Measurements from ENCODE around the gene USP21. TPM values are rescaled to one million over a fixed set of nuclear protein-coding genes. Genes with fewer than 3 reads are reported as not detected.

The USP21 gene
- total and polyA plus RNA-seq, 9 of the 15 experiments (the other 6 are each of a cell fraction or from before 2014, with no cell fraction given), result 4.9 to 52.4 (median 21.6) TPM

GRCh38 chr1:161114556-161114955, 44.7 kb upstream of the USP21 start:
- intact Hi-C loops (cut with micrococcal nuclease) (no loop called here), in situ Hi-C loops (cut with MboI) (no loop called here)
- no peaks in the 10 kb centered on the region; the same call in 1 of the 2 replicates for H4K20me1 ChIP-seq (replicated peaks; ENCODE audit: control insufficient read depth, insufficient read depth, low read length)
- no peak for ATAC-seq
- TF ChIP-seq PHTF2 (CRISPR knock-in tag; IDR thresholded peaks at IDR 0.05) (no peak), ZNF75A (CRISPR knock-in tag; IDR thresholded peaks at IDR 0.05) (no peak), MCM5 (IDR thresholded peaks at IDR 0.05; ENCODE audit: low read depth) (no peak), ESRRA (IDR thresholded peaks at IDR 0.05; ENCODE audit: borderline replicate concordance, low read depth) (no peak), KLF6 (CRISPR knock-in tag; IDR thresholded peaks at IDR 0.05; ENCODE audit: borderline replicate concordance) (no peak), MAFK (IDR thresholded peaks at IDR 0.05; ENCODE audit: low read length) (no peak), MCM3 (IDR thresholded peaks at IDR 0.05) (no peak), ETS1 (conservative IDR thresholded peaks at IDR 0.05; ENCODE audit: control insufficient read depth, low read depth, low read length) (no peak), NR2C1 (IDR thresholded peaks at IDR 0.05) (no peak), NR2C1 (tag; IDR thresholded peaks at IDR 0.05) (no peak)
- H3K27ac ChIP-seq (ENCODE audit: extremely low read depth, low read depth, low read length), result 0 out of 3 replicates have a peak overlapping the region, but pooled peaks have one; percentile 28
- no peak for DNase-seq (ENCODE audit: extremely low read depth in 1 of 4, low spot score in 3 of 4)
- no peaks in the 10 kb centered on the region for H3K9me1 ChIP-seq (ENCODE audit: control insufficient read depth, insufficient read depth, low read length)
- H2AFZ ChIP-seq (ENCODE audit: low read depth, low read length), result no peak overlapping the region
- no peak overlapping the region for H3K4me3 ChIP-seq
- peaks cover 25 to 39% of the 10 kb centered on the region in 2 experiments for H3K4me1 ChIP-seq (replicated peaks in 1 of 2; ENCODE audit: control insufficient read depth in 2 of 2, insufficient read depth in 2 of 2, low read length in 2 of 2)
- BruUV-seq (replicated peaks), result no TSS peak
- peaks cover 98% of the 10 kb centered on the region for H3K79me2 ChIP-seq (ENCODE audit: control insufficient read depth, insufficient read depth, low read length)
- FAIRE-seq, result no peak
- H3K27me3 ChIP-seq (ENCODE audit: control insufficient read depth in 2 of 2, insufficient read depth in 2 of 2, low read length in 2 of 2), result no peaks in the 10 kb centered on the region; a peak in 1 of 5 replicates
- H3K9ac ChIP-seq (ENCODE audit: insufficient read depth in 1 of 2, low read depth in 2 of 2, low read length in 2 of 2), result no peak overlapping the region; a peak in 1 of 4 replicates
- CTCF ChIA-PET (ENCODE audit: low intra/inter-chr PET ratio), result no interaction called here
- H3K36me3 ChIP-seq (ENCODE audit: control insufficient read depth, insufficient read depth, low read length), result peaks cover 69% of the 10 kb centered on the region
- 60% methylated on average over 2 of the region's 2 CpGs for WGBS (ENCODE audit: insufficient coverage, low coverage, missing lambda C conversion rate)
- no peak overlapping the region for H3K4me2 ChIP-seq (ENCODE audit: insufficient read depth, low read length)
- no peaks in the 10 kb centered on the region for H3K9me3 ChIP-seq (replicated peaks; ENCODE audit: control insufficient read depth, insufficient read depth, low read depth, low read length)
- POLR2A ChIA-PET, result interaction anchor here (0.7 to 5.3 kb wide), 4 partner anchors 12 to 270 kb away, joined by 3 to 39 read pairs (median 4); partner anchors contain the start of gene DEDD
